H1 (cell line): Measurements from ENCODE around the gene NR1H2. TPM values are rescaled to one million over a fixed set of nuclear protein-coding genes. Genes with fewer than 3 reads are reported as not detected.

Experiments used
- CTCF ChIA-PET: fragments of 300-600 bp; sonication (Branson Sonifier 250); formaldehyde crosslinking; loops from one replicate; lab custom pipeline; 2021; ENCODE audit not compliant: partially characterized antibody; lab: Charles Lee
- POLR2A ChIA-PET: fragments of 300-600 bp; sonication (Branson Sonifier 250); formaldehyde crosslinking; loops from one replicate; lab custom pipeline; 2021; ENCODE audit warnings: inconsistent platforms; ENCODE audit not compliant: partially characterized antibody; lab: Charles Lee
- DNase-seq, 2 experiments: peaks; one replicate each; pipeline versions ENCODE4 v3.0.0 to v3.0.0-alpha.2; 2010 to 2022; ENCODE audit warnings: low spot score in 2 of 2, low read depth in 1 of 2, mixed read lengths in 1 of 2
- FAIRE-seq: peaks from 2 replicates; lab custom pipeline; 2011; peaks lifted over from hg19 to GRCh38; lab: Jason Lieb, UNC
- H2AFZ ChIP-seq: 2 replicates; pipeline ENCODE4 v1.8.1; 2012; ENCODE audit warnings: low read length, inconsistent platforms
- H2AK5ac ChIP-seq: 2 replicates; pipeline ENCODE4 v1.6.1; 2013; ENCODE audit warnings: low read depth, low read length
- H2BK120ac ChIP-seq: replicated peaks from 2 replicates; pipeline ENCODE3; 2013; ENCODE audit warnings: low read depth, low read length, inconsistent platforms
- H2BK12ac ChIP-seq: 2 replicates; pipeline ENCODE4 v1.6.1; 2013; ENCODE audit warnings: low read depth, low read length
- H2BK15ac ChIP-seq: 2 replicates; pipeline ENCODE4 v1.6.1; 2013; ENCODE audit warnings: low read length
- H2BK20ac ChIP-seq: 2 replicates; pipeline ENCODE4 v1.6.1; 2013; ENCODE audit warnings: low read length
- H2BK5ac ChIP-seq: 2 replicates; pipeline ENCODE4 v1.6.1; 2013; ENCODE audit warnings: low read depth, low read length
- H3K14ac ChIP-seq: 2 replicates; pipeline ENCODE4 v1.6.1; 2013; ENCODE audit warnings: inconsistent platforms; ENCODE audit not compliant: insufficient read length
- H3K18ac ChIP-seq: 2 replicates; pipeline ENCODE4 v1.6.1; 2013; ENCODE audit warnings: low read length; ENCODE audit errors: extremely low read depth
- H3K23ac ChIP-seq: 2 replicates; pipeline ENCODE4 v1.6.1; 2013; ENCODE audit warnings: inconsistent platforms; ENCODE audit not compliant: insufficient read length
- H3K23me2 ChIP-seq: 2 replicates; pipeline ENCODE4 v1.6.1; 2013; ENCODE audit warnings: low read depth, low read length
- H3K27ac ChIP-seq: 2 replicates; pipeline ENCODE4 v1.6.1; 2011; ENCODE audit warnings: low read depth, low read length, inconsistent platforms
- H3K27me3 ChIP-seq, 4 experiments: replicated peaks in 1 of 4; 1 replicate in 1 of 4; 2 replicates in 3 of 4; pipeline versions ENCODE4 v1.6.1 to v1.8.1; 2011 to 2013; ENCODE audit warnings: low read length in 3 of 4, mild to moderate bottlenecking in 3 of 4, inconsistent platforms in 2 of 4, mixed read lengths in 2 of 4, moderate library complexity in 1 of 4; ENCODE audit not compliant: control insufficient read depth in 3 of 4, insufficient read depth in 3 of 4; ENCODE audit errors: extremely low read depth in 1 of 4
- H3K36me3 ChIP-seq, 4 experiments: 2 replicates each; pipeline versions ENCODE4 v1.6.1 to v1.8.1; 2011 to 2013; ENCODE audit warnings: mild to moderate bottlenecking in 4 of 4, low read length in 3 of 4, moderate library complexity in 2 of 4, control low read depth in 1 of 4, inconsistent platforms in 1 of 4; ENCODE audit not compliant: insufficient read depth in 4 of 4, control insufficient read depth in 2 of 4
- H3K4ac ChIP-seq: replicated peaks from 2 replicates; pipeline ENCODE3; 2013; ENCODE audit warnings: low read length, low read depth, mixed read lengths, inconsistent platforms; ENCODE audit not compliant: insufficient read length
- H3K4me1 ChIP-seq, 4 experiments: replicated peaks in 1 of 4; 1 replicate in 1 of 4; 2 replicates in 3 of 4; pipeline versions ENCODE4 v1.6.1 to v1.8.1; 2011 to 2013; ENCODE audit warnings: low read length in 3 of 4, inconsistent platforms in 2 of 4, mixed read lengths in 1 of 4; ENCODE audit not compliant: insufficient read depth in 4 of 4, control insufficient read depth in 3 of 4
- H3K4me2 ChIP-seq, 2 experiments: 2 replicates each; pipeline versions ENCODE4 v1.6.1 to v1.8.1; 2011 to 2013; ENCODE audit warnings: low read depth in 2 of 2, low read length in 2 of 2, control low read depth in 1 of 2, inconsistent platforms in 1 of 2, mild to moderate bottlenecking in 1 of 2; ENCODE audit not compliant: insufficient read depth in 1 of 2
- H3K4me3 ChIP-seq, 4 experiments: fragments of 200-600, 300-600 bp in 1 of 4; sonication (generic), shearing (Covaris generic), sonication (Bioruptor Twin) in 1 of 4; 2 replicates each; pipeline versions ENCODE4 v1.5.1 to v1.8.1; 2011 to 2016; ENCODE audit warnings: low read length in 4 of 4, low read depth in 3 of 4, control low read depth in 2 of 4, inconsistent platforms in 2 of 4, mild to moderate bottlenecking in 2 of 4, mixed read lengths in 1 of 4, moderate library complexity in 1 of 4; ENCODE audit not compliant: insufficient read depth in 2 of 4; ENCODE audit errors: extremely low read depth in 1 of 4
- H3K56ac ChIP-seq: replicated peaks from 2 replicates; pipeline ENCODE3; 2013; ENCODE audit warnings: low read depth, mild to moderate bottlenecking, mixed read lengths, low read length, inconsistent platforms; ENCODE audit not compliant: insufficient read length
- H3K79me1 ChIP-seq: 2 replicates; pipeline ENCODE4 v1.6.1; 2013; ENCODE audit warnings: low read depth, low read length, control low read depth
- H3K79me2 ChIP-seq, 2 experiments: 2 replicates each; pipeline versions ENCODE4 v1.6.1 to v1.8.1; 2012 to 2013; ENCODE audit warnings: low read length in 2 of 2, mild to moderate bottlenecking in 2 of 2, inconsistent platforms in 1 of 2; ENCODE audit not compliant: insufficient read depth in 2 of 2, control insufficient read depth in 1 of 2
- H3K9ac ChIP-seq, 4 experiments: replicated peaks in 1 of 4; 1 replicate in 1 of 4; 2 replicates in 3 of 4; pipeline versions ENCODE4 v1.6.1 to v1.8.1; 2011 to 2013; ENCODE audit warnings: low read depth in 3 of 4, low read length in 3 of 4, control low read depth in 2 of 4, mild to moderate bottlenecking in 2 of 4, moderate library complexity in 2 of 4, inconsistent platforms in 1 of 4; ENCODE audit errors: extremely low read depth in 1 of 4
- H3K9me3 ChIP-seq, 2 experiments: 2 replicates each; pipeline versions ENCODE4 v1.6.1 to v1.8.1; 2012 to 2013; ENCODE audit warnings: mild to moderate bottlenecking in 2 of 2, moderate library complexity in 2 of 2, control low read depth in 1 of 2, inconsistent platforms in 1 of 2, low read depth in 1 of 2, low read length in 1 of 2, mixed read lengths in 1 of 2; ENCODE audit not compliant: insufficient read depth in 2 of 2
- H4K20me1 ChIP-seq, 2 experiments: replicated peaks in 1 of 2; 2 replicates each; pipeline versions ENCODE3 to v1.8.1; 2011 to 2013; ENCODE audit warnings: inconsistent platforms in 2 of 2, low read length in 2 of 2, mild to moderate bottlenecking in 1 of 2; ENCODE audit not compliant: insufficient read depth in 2 of 2, control insufficient read depth in 1 of 2
- H4K5ac ChIP-seq: 2 replicates; pipeline ENCODE4 v1.6.1; 2013; ENCODE audit warnings: low read length, low read depth, mixed read lengths, inconsistent platforms; ENCODE audit not compliant: insufficient read length
- H4K8ac ChIP-seq: 2 replicates; pipeline ENCODE4 v1.8.0; 2013; ENCODE audit warnings: mild to moderate bottlenecking, moderate library complexity, low read length, inconsistent platforms; ENCODE audit not compliant: insufficient read depth; ENCODE audit errors: extremely low read depth
- H4K91ac ChIP-seq: replicated peaks from 2 replicates; pipeline ENCODE3; 2013; ENCODE audit warnings: low read length, mixed read lengths, inconsistent platforms; ENCODE audit not compliant: insufficient read length
- ASH2L ChIP-seq: fragments of 200-600, 300-600 bp; sonication (generic); IDR thresholded peaks from one replicate; pipeline ENCODE4 v1.7.1; 2017; ENCODE audit warnings: low read length
- EP300 ChIP-seq, 2 experiments: IDR thresholded peaks; 1 replicate in 1 of 2; 2 replicates in 1 of 2; pipeline ENCODE4 v1.6.1; 2011 to 2012; ENCODE audit warnings: low read depth in 2 of 2, low read length in 2 of 2, mild to moderate bottlenecking in 2 of 2, borderline replicate concordance in 1 of 2, inconsistent platforms in 1 of 2, moderate library complexity in 1 of 2
- NRF1 ChIP-seq: IDR thresholded peaks from 2 replicates; pipeline ENCODE4 v1.6.1; 2011; ENCODE audit warnings: mild to moderate bottlenecking, low read depth, low read length, improper control_type of control experiment
- POLR2A ChIP-seq, 2 experiments: IDR thresholded peaks; 1 replicate in 1 of 2; 2 replicates in 1 of 2; pipeline ENCODE4 v1.6.1; 2011; ENCODE audit warnings: low read depth in 2 of 2, low read length in 2 of 2, mild to moderate bottlenecking in 2 of 2; ENCODE audit errors: control extremely low read depth in 1 of 2
- SP2 ChIP-seq: IDR thresholded peaks from 2 replicates; pipeline ENCODE4 v1.6.1; 2012; ENCODE audit warnings: mild to moderate bottlenecking, low read length, inconsistent platforms
- SP4 ChIP-seq: IDR thresholded peaks from 2 replicates; pipeline ENCODE4 v1.6.1; 2012; ENCODE audit warnings: low read length, inconsistent platforms
- SRF ChIP-seq: IDR thresholded peaks from 2 replicates; pipeline ENCODE4 v1.6.1; 2011; ENCODE audit warnings: mild to moderate bottlenecking, low read depth, low read length, moderate library complexity
- WGBS, 2 experiments: shearing (Covaris generic) in 1 of 2; methylation state at CpG; one replicate each; pipeline versions ENCODE4 v1.1.6 to v1.1.7; 2013 to 2015; ENCODE audit warnings: low lambda C conversion rate in 2 of 2, mixed read lengths in 2 of 2, inconsistent platforms in 1 of 2, low coverage in 1 of 2, missing lambda C conversion rate in 1 of 2; ENCODE audit not compliant: insufficient replicate concordance in 2 of 2, insufficient coverage in 1 of 2, insufficient read length in 1 of 2; ENCODE audit errors: extremely low coverage in 1 of 2, missing lambda C conversion rate in 1 of 2; 5-methylcytosine and 5-hydroxymethylcytosine counted together
- polyA plus RNA-seq, 7 experiments: library from polyadenylated mRNA; depleted of rRNA in 3 of 7; stranded (reverse) in 5 of 7; unstranded in 2 of 7; fragments of >200 nt in 5 of 7; fragments of 200-250 nt in 2 of 7; gene quantifications; 1 replicate in 5 of 7; 2 replicates in 1 of 7; 4 replicates in 1 of 7; pipeline versions ENCODE4 v1.2.1 to v1.2.3, GENCODE V29; 2011 to 2013; ENCODE audit warnings: missing spikeins in 2 of 7, mixed read lengths in 2 of 7
- total RNA-seq: library from RNA; stranded (reverse); fragmentation: NEBNext Ultra II Directional; extraction: Animal tissue kit (Norgen Biotek cat#: 25700); gene quantifications from 2 replicates; pipeline ENCODE4 v1.2.1, GENCODE V29; 2021
- TF ChIP-seq, protein P1 (sequence below): IDR thresholded peaks from 2 replicates; pipeline ENCODE4 v1.6.1; 2012; ENCODE audit warnings: inconsistent platforms
- TF ChIP-seq, protein P2 (sequence below): IDR thresholded peaks from 2 replicates; pipeline ENCODE4 v1.6.1; 2011; ENCODE audit warnings: low read length, improper control_type of control experiment

The NR1H2 gene
- total and polyA plus RNA-seq, 2 of the 8 experiments (the other 6 are each of a cell fraction or from before 2014, with no cell fraction given): 40.3 to 47.5 TPM

DNA sequence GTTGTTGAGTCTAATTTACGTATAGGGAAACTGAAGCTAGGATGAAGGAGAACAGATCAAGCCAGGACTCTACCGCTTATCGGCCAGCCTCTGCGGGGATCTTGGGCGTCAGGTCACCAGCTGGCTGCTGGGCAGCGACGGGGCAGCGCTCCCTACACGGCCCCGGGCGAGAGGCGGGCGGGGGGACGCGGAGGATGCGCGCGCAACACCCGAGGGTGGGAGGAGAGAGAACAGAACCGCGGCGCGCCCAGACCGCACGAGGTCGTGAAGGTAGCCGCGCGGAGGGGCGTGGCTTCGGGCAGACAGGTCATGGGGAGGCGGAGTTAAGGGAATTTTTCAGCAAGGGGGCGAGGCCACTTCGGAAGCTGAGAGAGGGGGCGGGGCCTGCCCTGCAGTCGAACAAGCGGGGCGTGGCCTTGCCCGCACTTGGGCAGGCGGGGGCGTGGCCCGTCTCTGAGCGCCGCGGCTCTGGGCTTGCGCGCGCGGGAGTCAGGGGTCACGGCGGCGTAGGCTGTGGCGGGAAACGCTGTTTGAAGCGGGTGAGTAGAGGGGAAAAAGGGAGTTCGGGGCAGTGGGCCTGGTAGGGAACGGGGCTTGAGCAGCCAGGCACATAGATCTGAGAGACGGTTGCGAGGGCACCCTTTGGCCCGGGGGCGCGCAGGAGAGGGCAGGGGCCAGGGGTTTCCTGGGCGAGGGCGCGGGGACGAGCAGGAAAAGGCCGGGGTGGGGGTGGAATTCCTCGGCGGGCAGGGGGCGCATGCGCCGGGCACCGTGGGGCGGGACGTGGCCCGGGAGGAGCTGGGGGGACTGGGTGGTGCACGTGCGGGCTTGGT, 7.8 kb downstream of the NR1H2 start, which contains the start of gene POLD1:
Gene POLD1 (plus strand): TSS at position 496 of the 833 bp plus-strand sequence. CDS start 14,505 bp downstream, outside the sequence.
- peak within 1 kb of the TSS; percentile 57 for H4K91ac ChIP-seq
- no peak within 1 kb of the TSS for H3K14ac ChIP-seq
- H3K27ac ChIP-seq: peak within 1 kb of the TSS; percentile 75
- peak within 1 kb of the TSS; percentile 70 for H3K56ac ChIP-seq
- H3K4me1 ChIP-seq: peaks cover 0 to 3% (median under 1%) of the 10 kb centered on the region in 4 experiments; a peak in 4 of 7 replicates
- no peak within 1 kb of the TSS for H2BK15ac ChIP-seq
- no peaks in the 10 kb centered on the region for H3K27me3 ChIP-seq
- peaks cover 11 to 35% (median 27%) of the 10 kb centered on the region in 4 experiments; a peak in 7 of 8 replicates for H3K36me3 ChIP-seq
- peak within 1 kb of the TSS; percentile 23 for H3K23ac ChIP-seq
- ChIA-PET CTCF (interaction anchor here (1.1 to 1.6 kb wide), 6 partner anchors 13 to 411 kb away, joined by 3 to 5 read pairs (median 4); no protein-coding TSS in a partner anchor), POLR2A (interaction anchor here (0.6 to 4.0 kb wide), 31 partner anchors 8 to 154 kb away, joined by 3 to 28 read pairs (median 4); partner anchors contain the start of genes KCNC3, NAPSA and NR1H2)
- peak within 1 kb of the TSS; percentile 86 for H4K5ac ChIP-seq
- peak within 1 kb of the TSS; percentile 94 to 95 for H3K4me2 ChIP-seq
- H3K9ac ChIP-seq: peak within 1 kb of the TSS; percentile 85 to 88 (median 88)
- no peak for FAIRE-seq
- no peaks in the 10 kb centered on the region for H3K9me3 ChIP-seq
- peak within 1 kb of the TSS; percentile 63 to 91 (median 89) for H3K4me3 ChIP-seq
- 0 out of 2 replicates have a peak within 1 kb of the TSS, but pooled peaks have one; percentile 6 for H2BK12ac ChIP-seq
- H4K8ac ChIP-seq: peak within 1 kb of the TSS; percentile 97
- peak within 1 kb of the TSS; percentile 6 for H3K4ac ChIP-seq
- H4K20me1 ChIP-seq: peaks cover 8 to 18% of the 10 kb centered on the region in 2 experiments
- H2AK5ac ChIP-seq: no peak within 1 kb of the TSS
- H3K23me2 ChIP-seq: peaks cover 9% of the 10 kb centered on the region; the same call in 1 of the 2 replicates
- peaks cover 12% of the 10 kb centered on the region for H3K79me1 ChIP-seq
- H2AFZ ChIP-seq: peak within 1 kb of the TSS; percentile 48; the same call in 1 of the 2 replicates
- peak within 1 kb of the TSS; percentile 90; the same call in 1 of the 2 replicates for H2BK5ac ChIP-seq
- H2BK20ac ChIP-seq: no peak within 1 kb of the TSS
- H2BK120ac ChIP-seq: no peak within 1 kb of the TSS
- WGBS, 2 experiments: 3% methylated on average over 50 of the region's 78 CpGs; no CpG with 5 or more reads in 1 of the 2 experiments
- peak; percentile 98 to 99 for DNase-seq
- peak within 1 kb of the TSS; percentile 55 for H3K18ac ChIP-seq
- H3K79me2 ChIP-seq: peaks cover 12 to 42% of the 10 kb centered on the region in 2 experiments; a peak in 3 of 4 replicates
- TF ChIP-seq, protein P1, sequence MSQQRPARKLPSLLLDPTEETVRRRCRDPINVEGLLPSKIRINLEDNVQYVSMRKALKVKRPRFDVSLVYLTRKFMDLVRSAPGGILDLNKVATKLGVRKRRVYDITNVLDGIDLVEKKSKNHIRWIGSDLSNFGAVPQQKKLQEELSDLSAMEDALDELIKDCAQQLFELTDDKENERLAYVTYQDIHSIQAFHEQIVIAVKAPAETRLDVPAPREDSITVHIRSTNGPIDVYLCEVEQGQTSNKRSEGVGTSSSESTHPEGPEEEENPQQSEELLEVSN: peak; percentile 67
- TF ChIP-seq SP4: peak; percentile 33; the same call in 1 of the 2 replicates
- TF ChIP-seq EP300 (IDR thresholded peaks at IDR 0.05; ENCODE audit: borderline replicate concordance in 1 of 2, low read depth in 2 of 2, low read length in 2 of 2): no peak
- peak; percentile 26 for TF ChIP-seq ASH2L
- peak; percentile 44 for TF ChIP-seq NRF1
- TF ChIP-seq, protein P2, sequence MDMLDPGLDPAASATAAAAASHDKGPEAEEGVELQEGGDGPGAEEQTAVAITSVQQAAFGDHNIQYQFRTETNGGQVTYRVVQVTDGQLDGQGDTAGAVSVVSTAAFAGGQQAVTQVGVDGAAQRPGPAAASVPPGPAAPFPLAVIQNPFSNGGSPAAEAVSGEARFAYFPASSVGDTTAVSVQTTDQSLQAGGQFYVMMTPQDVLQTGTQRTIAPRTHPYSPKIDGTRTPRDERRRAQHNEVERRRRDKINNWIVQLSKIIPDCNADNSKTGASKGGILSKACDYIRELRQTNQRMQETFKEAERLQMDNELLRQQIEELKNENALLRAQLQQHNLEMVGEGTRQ: 0 out of 2 replicates have a peak, but pooled peaks have one; percentile 2
- peak; percentile 60 to 80; a peak in 2 of 3 replicates for TF ChIP-seq POLR2A (IDR thresholded peaks at IDR 0.05; ENCODE audit: control extremely low read depth in 1 of 2, low read depth in 2 of 2, low read length in 2 of 2)
- no peak for TF ChIP-seq SP2
- TF ChIP-seq SRF: peak; percentile 42; the same call in 1 of the 2 replicates
